HepG2 (cell line): ENCODE measurements around the gene CD300LF. TPM values are rescaled to one million over a fixed set of nuclear protein-coding genes. Genes with fewer than 3 reads are reported as not detected.
A peak's percentile ranks its signal among the peaks of the same experiment; 100 is the strongest.

Experiments used
- ATF2 ChIP-seq: sonication (generic); formaldehyde crosslinking; IDR thresholded peaks from 2 replicates; pipeline ENCODE4 v1.4.0; 2020; ENCODE audit warnings: missing genetic modification reagents
- ATRX ChIP-seq: sonication (generic); formaldehyde crosslinking; IDR thresholded peaks from 2 replicates; pipeline ENCODE4 v1.4.0; 2020; ENCODE audit warnings: missing genetic modification reagents, borderline replicate concordance
- BORCS8-MEF2B ChIP-seq: sonication (generic); formaldehyde crosslinking; IDR thresholded peaks from 2 replicates; pipeline ENCODE4 v1.8.0; 2022; ENCODE audit warnings: mild to moderate bottlenecking, missing genetic modification reagents
- CBFB ChIP-seq: sonication (generic); formaldehyde crosslinking; IDR thresholded peaks from 2 replicates; pipeline ENCODE4 v1.4.0; 2020; ENCODE audit warnings: missing genetic modification reagents
- DR1 ChIP-seq: sonication (generic); formaldehyde crosslinking; IDR thresholded peaks from 2 replicates; pipeline ENCODE4 v1.8.0; 2021; ENCODE audit warnings: mild to moderate bottlenecking, missing genetic modification reagents, inconsistent platforms
- GTF2F1 ChIP-seq: fragments of 150-350 bp; IDR thresholded peaks from 2 replicates; pipeline ENCODE4 v1.6.1; 2014; ENCODE audit warnings: low read length
- HIVEP1 ChIP-seq: sonication (generic); formaldehyde crosslinking; IDR thresholded peaks from 2 replicates; pipeline ENCODE4 v1.4.0; 2020; ENCODE audit warnings: mild to moderate bottlenecking, missing genetic modification reagents
- HMG20A ChIP-seq: IDR thresholded peaks from 2 replicates; pipeline ENCODE4 v1.6.1; 2016; ENCODE audit warnings: borderline replicate concordance
- KAT7 ChIP-seq: IDR thresholded peaks from 2 replicates; pipeline ENCODE4 v1.6.1; 2018; ENCODE audit warnings: borderline replicate concordance, missing compliant biosample characterization
- KDM5B ChIP-seq: sonication (generic); formaldehyde crosslinking; IDR thresholded peaks from 2 replicates; pipeline ENCODE4 v1.4.0; 2020; ENCODE audit warnings: missing genetic modification reagents, mild to moderate bottlenecking, borderline replicate concordance
- MEF2D ChIP-seq: sonication (generic); formaldehyde crosslinking; IDR thresholded peaks from 2 replicates; pipeline ENCODE4 v1.5.1; 2020; ENCODE audit warnings: mild to moderate bottlenecking, missing genetic modification reagents
- MXD1 ChIP-seq: sonication (generic); formaldehyde crosslinking; IDR thresholded peaks from 2 replicates; pipeline ENCODE4 v1.4.0; 2020; ENCODE audit warnings: mild to moderate bottlenecking, missing genetic modification reagents
- MXD3 ChIP-seq: IDR thresholded peaks from 2 replicates; pipeline ENCODE4 v1.6.1; 2016; ENCODE audit warnings: mild to moderate bottlenecking, missing biosample characterization, missing genetic modification reagents
- NCOA2 ChIP-seq: sonication (generic); formaldehyde crosslinking; IDR thresholded peaks from 2 replicates; pipeline ENCODE4 v1.8.0; 2022; ENCODE audit warnings: inconsistent platforms
- NR0B2 ChIP-seq: sonication (generic); formaldehyde crosslinking; IDR thresholded peaks from 2 replicates; pipeline ENCODE4 v1.4.0; 2020; ENCODE audit warnings: mild to moderate bottlenecking, missing genetic modification reagents
- PBX2 ChIP-seq: IDR thresholded peaks from 2 replicates; pipeline ENCODE4 v1.6.1; 2016; ENCODE audit warnings: control low read depth
- SMAD1 ChIP-seq: sonication (generic); formaldehyde crosslinking; IDR thresholded peaks from 2 replicates; pipeline ENCODE4 v1.4.0; 2020; ENCODE audit warnings: missing genetic modification reagents, low read depth, mild to moderate bottlenecking, borderline replicate concordance
- SMAD3 ChIP-seq: sonication (generic); formaldehyde crosslinking; IDR thresholded peaks from 2 replicates; pipeline ENCODE4 v1.4.0; 2020; ENCODE audit warnings: missing genetic modification reagents
- SRY ChIP-seq: sonication (generic); formaldehyde crosslinking; IDR thresholded peaks from 2 replicates; pipeline ENCODE4 v1.8.0; 2022; ENCODE audit warnings: mild to moderate bottlenecking, missing genetic modification reagents
- TFDP2 ChIP-seq: sonication (generic); formaldehyde crosslinking; IDR thresholded peaks from 2 replicates; pipeline ENCODE4 v1.4.0; 2020; ENCODE audit warnings: missing genetic modification reagents
- THAP11 ChIP-seq: IDR thresholded peaks from 2 replicates; pipeline ENCODE4 v1.6.1; 2016; ENCODE audit warnings: missing biosample characterization, missing genetic modification reagents
- ZFP37 ChIP-seq: sonication (generic); formaldehyde crosslinking; IDR thresholded peaks from 2 replicates; pipeline ENCODE4 v1.4.0; 2020; ENCODE audit warnings: missing genetic modification reagents, borderline replicate concordance
- ZFP90 ChIP-seq: sonication (generic); formaldehyde crosslinking; IDR thresholded peaks from 2 replicates; pipeline ENCODE4 v1.8.0; 2022; ENCODE audit warnings: missing genetic modification reagents, mild to moderate bottlenecking, inconsistent platforms, borderline replicate concordance
- ZNF160 ChIP-seq: sonication (generic); formaldehyde crosslinking; IDR thresholded peaks from 2 replicates; pipeline ENCODE4 v1.8.0; 2022; ENCODE audit warnings: mild to moderate bottlenecking, inconsistent platforms, missing genetic modification reagents
- ZNF335 ChIP-seq: sonication (generic); formaldehyde crosslinking; IDR thresholded peaks from 2 replicates; pipeline ENCODE4 v1.4.0; 2020; ENCODE audit warnings: missing genetic modification reagents
- polyA plus RNA-seq, 8 experiments: library from polyadenylated mRNA; depleted of rRNA in 3 of 8; stranded (reverse) in 7 of 8; unstranded in 1 of 8; fragments of >200 nt; fragmentation: Illumina TruSeq in 4 of 8; extraction: Trizol in 4 of 8; gene quantifications; 2 replicates each; pipeline versions ENCODE4 v1.2.1 to v1.2.3, GENCODE V29; 2011 to 2016; ENCODE audit warnings: low read depth in 4 of 8, missing spikeins in 1 of 8, mixed read lengths in 1 of 8; ENCODE audit not compliant: insufficient read depth in 1 of 8
- total RNA-seq, 5 experiments: library from RNA; depleted of rRNA; stranded (reverse); fragments of >200 nt; fragmentation: Illumina TruSeq; extraction: Trizol; gene quantifications; 2 replicates each; pipeline ENCODE4 v1.2.3, GENCODE V29; 2016; ENCODE audit warnings: low read depth in 1 of 5

The CD300LF gene
- total and polyA plus RNA-seq, 2 of the 13 experiments (the other 11 are each of a cell fraction or from before 2014, with no cell fraction given) = not detected

GRCh38 chr17:74738051-74738996 lies 25.6 kb upstream of the CD300LF start (continued):
- TF ChIP-seq NR0B2 (CRISPR knock-in tag) = peak; percentile 34; the same call in 1 of the 2 replicates
- peak; percentile 15; the same call in 1 of the 2 replicates for TF ChIP-seq MXD3 (CRISPR knock-in tag)
- no peak for TF ChIP-seq PBX2
- peak; percentile 97 for TF ChIP-seq HIVEP1 (CRISPR knock-in tag)
- 0 out of 2 replicates have a peak, but pooled peaks have one; percentile 39 for TF ChIP-seq KAT7 (CRISPR knock-in tag)
- peak; percentile 67 for TF ChIP-seq NCOA2 (CRISPR knock-in tag)
- no peak for TF ChIP-seq SMAD1 (CRISPR knock-in tag)
- TF ChIP-seq GTF2F1 = no peak
- peak; percentile 55; the same call in 1 of the 2 replicates for TF ChIP-seq SRY (CRISPR knock-in tag)
- TF ChIP-seq HMG20A (CRISPR knock-in tag) = peak; percentile 76
- 0 out of 2 replicates have a peak, but pooled peaks have one; percentile 31 for TF ChIP-seq ZNF335 (CRISPR knock-in tag)
- TF ChIP-seq MEF2D = no peak
- no peak; the same call in 1 of the 2 replicates for TF ChIP-seq CBFB (CRISPR knock-in tag)
- TF ChIP-seq ZNF160 = 0 out of 2 replicates have a peak, but pooled peaks have one; percentile 28
- TF ChIP-seq DR1 (CRISPR knock-in tag) = peak; percentile 33; the same call in 1 of the 2 replicates
- TF ChIP-seq KDM5B (CRISPR knock-in tag) = peak; percentile 70
- TF ChIP-seq ATF2 (CRISPR knock-in tag) = 0 out of 2 replicates have a peak, but pooled peaks have one; percentile 38
- 0 out of 2 replicates have a peak, but pooled peaks have one; percentile 84 for TF ChIP-seq ATRX (CRISPR knock-in tag)
- TF ChIP-seq TFDP2 (CRISPR knock-in tag) = no peak
- no peak for TF ChIP-seq BORCS8-MEF2B (CRISPR knock-in tag)
- TF ChIP-seq ZFP90 (CRISPR knock-in tag) = no peak
- no peak for TF ChIP-seq ZFP37 (CRISPR knock-in tag)
- TF ChIP-seq THAP11 (CRISPR knock-in tag) = 0 out of 2 replicates have a peak, but pooled peaks have one; percentile 55
- 0 out of 2 replicates have a peak, but pooled peaks have one; percentile 42 for TF ChIP-seq SMAD3 (CRISPR knock-in tag)
- peak; percentile 50; the same call in 1 of the 2 replicates for TF ChIP-seq MXD1 (CRISPR knock-in tag)
